Endometrium (tissue), 2 donors: ENCODE results near the gene KCNE2.
"Not testable (repeated sequence)": the region's sequence is repeated elsewhere in the genome, so short reads cannot be mapped to it uniquely, and the experiment has no call there.

Experiments used
- FAIRE-seq: peaks from 2 replicates; lab custom pipeline; 2012; peaks lifted over from hg19 to GRCh38; lab: Jason Lieb, UNC
- donor health status: control.
- donor health status: control.

KCNE2 gene

GRCh38 chr21:34354836-34355235, 9.0 kb upstream of the KCNE2 start:
- no peak for FAIRE-seq

DNA sequence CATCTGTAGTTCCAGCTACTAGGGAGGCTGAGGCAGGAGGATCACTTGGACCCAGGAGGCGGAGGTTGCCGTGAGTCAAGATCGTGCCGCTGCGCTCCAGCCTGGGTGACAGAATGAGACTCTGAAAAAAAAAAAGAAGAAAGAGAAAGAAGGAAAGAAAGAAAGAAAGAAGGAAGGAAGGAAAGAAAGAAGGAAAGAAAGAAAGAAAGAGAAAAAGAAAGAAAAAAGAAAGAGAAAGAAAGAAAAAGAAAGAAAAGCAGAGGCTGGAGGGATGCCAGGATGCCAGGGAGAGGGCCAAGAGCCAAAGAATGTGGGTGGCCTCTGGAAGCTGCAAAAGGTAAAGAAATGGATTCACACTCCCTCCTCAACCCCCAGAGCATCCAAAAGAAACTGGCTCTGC, 8.2 kb upstream of the KCNE2 start:
- FAIRE-seq: no peak

DNA sequence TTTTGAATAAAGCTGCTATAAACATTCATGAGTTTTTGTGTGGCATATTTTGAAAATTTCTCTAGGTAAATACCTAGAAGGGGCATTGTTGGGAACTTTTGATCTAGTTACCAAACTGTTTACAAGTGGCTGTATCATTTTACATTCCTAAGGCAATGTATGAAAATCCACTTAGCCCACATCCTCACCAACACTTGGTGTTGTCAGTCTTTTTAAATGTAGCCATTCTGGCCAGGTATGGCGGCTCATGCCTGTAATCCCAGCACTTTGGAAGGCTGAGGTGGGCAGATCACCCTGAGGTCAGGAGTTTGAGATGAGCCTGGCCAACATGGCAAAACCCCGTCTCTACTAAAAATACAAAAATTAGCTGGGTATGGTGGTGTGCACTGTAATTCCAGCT, 5.9 kb upstream of the KCNE2 start:
- FAIRE-seq: no peak

DNA sequence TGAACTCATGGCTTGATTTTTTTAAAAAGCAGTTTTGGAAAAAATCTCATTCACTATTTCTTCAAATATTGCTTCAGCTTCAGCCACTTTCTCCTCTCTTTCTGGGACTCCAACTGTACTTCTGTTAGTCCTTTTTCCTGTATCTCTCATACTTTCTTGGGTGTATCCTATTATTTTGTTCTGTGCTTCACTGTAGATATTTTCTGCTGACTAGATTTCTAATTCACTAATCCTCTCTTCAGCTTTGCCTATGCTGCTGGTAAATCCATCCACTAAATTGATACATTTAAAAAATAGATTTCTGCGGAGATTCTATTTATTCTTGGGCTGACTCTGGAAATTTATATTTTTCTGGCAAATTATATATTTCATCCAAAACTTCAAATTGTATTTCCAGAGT, 4.9 kb upstream of the KCNE2 start:
- FAIRE-seq: no peak

GRCh38 chr21:34360488-34361241, 3.1 kb upstream of the KCNE2 start:
- no peak for FAIRE-seq

DNA sequence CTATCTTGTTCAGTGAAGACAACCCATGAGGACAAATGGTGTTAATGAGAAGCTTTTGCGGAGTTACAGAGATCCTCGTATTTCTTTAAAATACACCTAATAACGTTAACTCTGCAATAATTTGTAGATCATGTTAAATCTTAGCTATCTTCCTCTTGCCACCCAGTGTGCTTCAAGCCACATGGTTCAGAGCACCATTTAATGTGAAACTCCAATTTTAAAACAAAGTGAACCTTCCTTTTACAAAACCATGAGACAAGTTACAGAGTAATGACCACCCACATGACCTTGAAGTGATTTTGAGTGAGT, 1.7 kb upstream of the KCNE2 start:
- FAIRE-seq: no peak

- FAIRE-seq: no peak
Measured at GRCh38 chr21:34362670-34363069, 1.1 kb upstream of the KCNE2 start.

- FAIRE-seq: no peak
Measured at GRCh38 chr21:34364921-34365320, 1.1 kb downstream of the KCNE2 start.

DNA sequence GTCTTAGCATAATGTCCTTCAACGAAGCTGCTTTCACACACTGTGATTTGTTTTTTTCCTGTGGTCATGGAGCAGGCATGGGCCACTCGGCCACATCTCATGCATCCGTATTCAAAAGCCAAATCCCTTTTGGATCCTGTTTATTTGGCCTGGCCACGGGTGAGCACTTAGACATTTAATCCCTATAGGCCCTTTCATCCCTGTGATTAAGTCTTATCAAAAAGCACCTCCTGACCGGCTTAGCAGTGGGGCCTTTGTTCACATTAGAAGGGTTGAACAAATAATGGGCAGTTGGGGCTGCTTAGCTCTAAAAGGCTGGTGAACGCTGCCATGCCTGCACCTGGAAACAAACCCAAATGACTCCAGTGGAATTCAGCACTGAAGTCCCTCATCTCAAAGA, 2.0 kb downstream of the KCNE2 start:
- no peak for FAIRE-seq

DNA sequence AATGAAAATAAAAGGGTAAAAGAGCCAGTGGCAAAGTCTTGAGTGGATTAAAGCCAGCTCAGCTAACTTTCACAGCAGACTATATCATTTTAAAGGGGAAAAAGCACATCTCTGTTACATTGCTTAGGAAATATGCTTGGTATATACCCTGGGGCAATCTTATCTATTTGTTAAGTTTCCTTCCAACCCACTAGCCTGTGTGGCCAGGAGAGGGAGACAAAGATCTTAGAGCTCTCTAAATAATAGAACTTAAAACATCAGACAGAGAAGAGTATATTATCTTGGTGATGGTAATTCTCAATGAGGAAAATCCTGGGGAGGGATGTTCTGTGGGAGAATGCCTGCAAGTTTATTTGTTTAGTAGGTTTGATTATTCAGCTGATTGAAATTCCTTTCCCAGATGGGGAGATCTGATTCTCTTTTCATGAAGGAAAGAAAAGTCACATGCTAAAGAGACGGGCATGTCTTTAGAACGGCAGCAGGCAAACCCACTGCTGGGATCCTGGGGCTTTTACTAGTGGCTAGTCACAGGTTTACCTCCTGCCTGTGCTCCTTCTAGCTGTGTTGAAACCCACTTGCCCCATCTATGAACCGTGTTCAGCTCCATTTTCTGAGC, 3.6 kb downstream of the KCNE2 start:
- FAIRE-seq: peak; percentile 45

DNA sequence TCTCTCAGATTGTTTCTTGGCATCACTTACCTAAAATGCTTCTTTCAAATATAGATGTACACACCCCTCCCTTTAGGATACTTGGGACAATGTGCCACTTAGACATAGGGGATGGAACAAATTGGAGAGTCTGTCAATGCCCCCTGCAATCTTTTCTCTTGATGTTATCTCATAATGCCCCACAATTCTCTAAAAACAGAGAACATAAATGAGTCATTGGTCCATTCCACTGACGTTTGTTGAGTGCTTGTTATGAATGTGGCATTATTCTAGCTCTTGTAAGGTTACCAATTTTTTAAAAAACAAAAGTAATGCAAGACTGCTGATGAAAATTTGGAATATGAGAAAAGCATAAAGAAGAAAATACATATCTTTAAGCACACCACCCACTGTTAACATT, 5.9 kb downstream of the KCNE2 start:
- FAIRE-seq: no peak

DNA sequence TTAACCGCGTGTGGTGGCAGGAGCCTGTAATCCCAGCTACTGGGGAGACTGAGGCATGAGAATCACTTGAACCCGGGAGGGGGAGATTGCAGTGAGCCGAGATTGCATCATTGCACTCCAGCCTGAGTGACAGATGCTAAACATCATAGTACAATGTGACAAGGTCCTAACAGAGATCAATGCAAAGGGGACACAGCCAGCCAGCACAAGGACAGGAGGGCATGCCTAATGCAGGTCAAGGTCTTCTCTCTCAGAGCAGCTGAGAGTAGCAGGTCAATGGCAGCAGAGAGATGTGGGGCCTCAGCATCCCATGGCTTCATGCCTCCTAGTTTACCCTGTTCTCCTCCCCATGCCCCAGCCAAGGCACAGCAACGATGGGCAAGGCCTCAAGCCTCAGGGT, 8.5 kb downstream of the KCNE2 start:
- no peak for FAIRE-seq

DNA sequence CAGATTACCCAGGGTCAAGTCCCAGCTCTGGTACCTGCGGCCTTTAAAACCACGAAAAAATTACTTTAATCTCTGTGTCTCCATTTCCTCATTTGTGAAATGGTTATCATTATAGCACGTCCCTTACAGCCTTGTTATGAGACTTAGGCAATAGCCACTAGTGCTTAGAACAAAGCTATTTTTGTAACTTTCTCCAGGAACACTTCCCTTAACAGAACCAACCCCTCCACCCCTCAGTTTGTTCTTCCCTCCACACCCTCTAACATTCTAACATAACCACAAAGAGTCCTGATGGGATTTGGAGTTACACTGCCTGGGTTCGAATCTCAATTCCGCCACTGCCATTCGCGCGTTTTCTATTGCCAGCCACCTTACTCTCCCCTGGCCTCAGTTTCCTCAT, 10.7 kb downstream of the KCNE2 start:
- not testable (repeated sequence) for FAIRE-seq

- peak; percentile 58 for FAIRE-seq
Measured at GRCh38 chr21:34374940-34375618, 11.3 kb downstream of the KCNE2 start, which contains the start of gene SMIM11. SMIM11 (plus strand) TSS chr21:34375507; CDS start chr21:34379505, 3,998 bp downstream.

GRCh38 chr21:34375619-34375972, 11.8 kb downstream of the KCNE2 start:
- not testable (repeated sequence) for FAIRE-seq

- not testable (repeated sequence) for FAIRE-seq
Measured at GRCh38 chr21:34383138-34383537, 19.3 kb downstream of the KCNE2 start.

- FAIRE-seq: not testable (repeated sequence)
Measured at GRCh38 chr21:34383724-34384415, 20.1 kb downstream of the KCNE2 start.

GRCh38 chr21:34400522-34400921, 36.7 kb downstream of the KCNE2 start:
- FAIRE-seq: not testable (repeated sequence)

DNA sequence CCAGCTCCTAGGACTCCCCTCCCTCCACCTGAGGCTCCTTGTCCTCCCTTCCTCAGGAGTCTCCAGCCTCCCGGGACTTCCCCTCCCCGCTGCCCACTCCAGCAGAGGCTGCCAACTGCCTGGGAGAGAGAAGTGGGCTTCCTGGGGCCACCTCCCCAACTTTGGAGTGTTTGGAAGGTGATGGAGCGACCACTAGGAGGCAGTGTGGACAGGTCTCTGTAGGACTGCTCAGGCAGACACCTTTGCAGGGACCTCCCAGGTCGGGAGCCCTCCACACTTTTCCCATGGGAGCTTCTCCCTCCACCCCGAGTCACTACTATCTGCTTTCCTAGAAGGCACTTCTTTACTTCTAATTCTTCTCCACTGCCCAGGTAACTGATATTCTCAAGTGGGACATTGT, 40.9 kb downstream of the KCNE2 start:
- not testable (repeated sequence) for FAIRE-seq

DNA sequence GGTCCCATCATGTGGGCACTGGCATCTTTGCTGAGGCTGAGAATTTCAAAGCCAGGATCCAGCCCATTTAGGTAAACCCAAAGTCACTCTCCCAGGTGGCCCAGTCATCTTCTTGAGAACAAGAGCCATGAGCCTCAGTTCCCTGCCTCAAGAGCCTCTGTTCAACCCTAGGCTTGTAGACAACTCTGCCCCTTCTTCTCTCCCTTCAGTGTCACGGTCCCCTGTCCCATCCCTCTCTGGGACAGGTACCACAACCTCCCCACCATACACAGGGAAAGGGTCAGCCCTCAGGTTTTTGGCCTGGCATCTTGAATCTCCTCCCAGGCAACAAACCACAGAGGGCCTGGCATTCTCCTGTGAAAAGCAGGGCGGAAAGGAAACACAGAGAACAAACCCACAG, 41.9 kb downstream of the KCNE2 start:
- not testable (repeated sequence) for FAIRE-seq

- FAIRE-seq: not testable (repeated sequence)
Measured at GRCh38 chr21:34406102-34406501, 42.3 kb downstream of the KCNE2 start.

DNA sequence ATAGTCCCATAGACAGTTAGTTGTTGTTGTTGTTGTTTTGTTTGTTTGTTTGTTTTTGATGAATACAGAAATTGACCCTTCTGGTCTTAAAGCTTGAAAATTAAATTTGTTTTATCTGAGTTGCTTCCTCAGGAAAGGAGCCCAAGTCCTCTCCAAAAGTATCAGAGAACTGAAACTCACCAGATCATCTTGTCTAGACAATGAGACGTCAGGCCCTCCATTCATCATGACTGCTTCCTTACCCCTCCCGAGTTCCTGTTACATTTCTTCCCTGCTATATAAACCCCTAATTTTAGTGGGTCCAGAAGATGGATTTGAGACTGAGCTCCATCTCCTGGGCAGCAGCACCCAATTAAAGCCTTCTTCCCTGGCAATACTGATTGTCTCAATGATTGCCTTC, 42.9 kb downstream of the KCNE2 start:
- not testable (repeated sequence) for FAIRE-seq

DNA sequence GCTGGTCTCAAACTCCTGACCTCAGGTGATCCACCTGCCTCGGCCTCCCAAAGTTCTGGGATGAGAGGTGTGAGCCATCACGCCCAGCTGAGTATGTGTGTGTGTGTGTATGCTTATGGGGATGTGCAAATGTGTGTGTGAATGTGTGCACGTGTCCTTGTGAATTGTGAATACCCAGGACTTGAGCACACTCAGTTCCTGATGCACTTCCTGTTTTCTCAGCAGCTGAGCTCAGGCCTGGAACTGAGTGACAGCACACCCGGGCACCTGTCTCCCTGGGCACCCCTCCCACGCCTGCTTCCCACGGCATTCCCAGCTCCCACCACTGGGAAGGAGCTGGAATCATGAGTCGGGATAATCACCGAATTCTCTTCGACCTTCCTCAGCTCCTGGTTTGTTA, 43.5 kb downstream of the KCNE2 start:
- not testable (repeated sequence) for FAIRE-seq
